Inflammatory macrophage treated with lipopolysaccharide for 4 hours (primary cell): Measurements from ENCODE around the gene CMTM8.
A peak's percentile ranks its signal among the peaks of the same experiment; 100 is the strongest.

Source experiments
- DNase-seq: peaks from one replicate; pipeline ENCODE4 v3.0.0-alpha.2; 2020

CMTM8 gene

GRCh38 chr3:32347343-32348125 lies 109.1 kb downstream of the CMTM8 start:
- DNase-seq, result peak; percentile 4

- no peak for DNase-seq
Measured at GRCh38 chr3:32349184-32349583, 110.7 kb downstream of the CMTM8 start.

GRCh38 chr3:32352563-32352962 lies 114.1 kb downstream of the CMTM8 start:
- no peak for DNase-seq

DNA sequence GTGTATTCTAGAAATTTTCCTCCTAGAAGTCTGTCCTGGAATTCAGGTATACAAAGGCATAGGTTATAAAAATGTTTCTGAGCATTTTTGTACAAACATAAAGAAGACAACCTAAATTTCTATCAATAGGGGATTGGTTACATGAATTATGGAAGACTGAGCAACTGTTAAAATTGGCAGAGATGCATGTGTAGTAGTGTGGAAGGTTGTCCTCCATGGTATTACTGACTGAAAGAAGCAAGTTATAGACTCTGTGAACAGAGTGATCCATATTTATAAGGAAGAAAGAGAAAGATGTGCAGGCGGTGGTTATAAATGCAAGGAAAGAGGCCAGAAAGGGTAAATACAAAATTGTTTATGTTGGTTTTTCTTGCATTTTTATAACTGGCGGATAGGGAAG lies 114.9 kb downstream of the CMTM8 start:
- no peak for DNase-seq

GRCh38 chr3:32354362-32354778 lies 115.9 kb downstream of the CMTM8 start:
- DNase-seq, result no peak

DNA sequence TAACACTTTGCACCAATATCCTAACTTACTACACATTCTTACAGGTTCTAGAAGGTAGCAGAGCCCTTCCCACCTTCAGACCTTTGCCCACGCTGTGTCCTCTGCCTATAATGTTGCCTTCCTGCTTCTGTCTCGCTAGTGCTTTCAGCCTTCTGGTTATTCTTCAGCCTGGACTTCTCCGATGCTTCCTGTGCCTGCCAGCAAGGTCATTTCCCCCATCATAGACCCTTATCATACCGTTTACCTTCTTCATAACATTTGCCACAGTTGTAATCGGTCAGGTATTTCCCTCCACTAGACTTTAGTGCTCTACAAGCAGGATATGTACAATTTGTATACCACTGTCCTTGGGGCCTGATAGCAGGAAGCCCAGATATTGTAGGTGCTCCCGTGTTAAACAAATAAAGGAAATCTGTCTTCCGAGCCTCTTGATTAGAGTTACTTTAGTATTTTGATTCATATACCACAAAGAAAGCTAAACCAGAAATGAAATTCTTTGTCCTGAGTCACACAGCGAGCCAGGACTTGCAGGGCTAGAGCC lies 117.3 kb downstream of the CMTM8 start:
- no peak for DNase-seq

- DNase-seq, result no peak
Measured at GRCh38 chr3:32359766-32360492, 121.4 kb downstream of the CMTM8 start.

GRCh38 chr3:32360493-32360827 lies 122.0 kb downstream of the CMTM8 start:
- DNase-seq, result no peak

DNA sequence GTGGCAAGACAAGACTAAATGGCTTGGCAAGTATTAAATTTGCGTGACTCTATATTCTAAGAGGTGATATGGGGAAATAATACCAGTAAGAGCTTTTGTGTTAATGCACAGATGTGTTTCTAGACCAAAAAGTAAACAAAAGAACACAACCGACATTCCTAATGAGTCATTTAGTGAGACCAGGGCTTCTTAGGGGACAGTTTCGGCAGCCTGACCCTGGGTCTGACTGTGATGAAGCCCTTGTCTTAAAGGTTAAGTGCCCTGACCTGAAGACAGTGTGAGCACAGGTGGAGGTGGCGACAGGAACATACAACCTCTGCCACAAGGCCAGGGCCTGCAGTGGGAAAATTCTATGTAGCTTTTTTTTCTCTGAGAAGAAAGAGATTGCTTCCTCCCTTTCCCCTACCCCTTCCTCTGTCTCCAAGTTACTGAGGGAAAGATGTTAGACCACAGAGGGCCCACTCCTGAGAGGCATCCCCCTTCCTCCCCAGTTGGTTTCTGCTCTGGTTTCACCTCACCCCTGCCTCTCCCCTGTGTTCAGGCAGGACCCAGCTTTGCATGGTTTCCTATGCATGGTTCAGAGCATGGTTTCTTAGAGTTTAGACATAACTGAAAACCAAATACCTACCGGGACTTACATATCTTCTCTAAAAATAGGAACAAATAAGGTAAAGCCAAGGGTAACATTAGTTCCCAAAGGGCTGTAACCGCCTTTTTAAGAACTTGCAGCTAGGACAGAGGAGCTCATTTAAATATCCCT lies 128.3 kb downstream of the CMTM8 start:
- DNase-seq, result no peak

DNA sequence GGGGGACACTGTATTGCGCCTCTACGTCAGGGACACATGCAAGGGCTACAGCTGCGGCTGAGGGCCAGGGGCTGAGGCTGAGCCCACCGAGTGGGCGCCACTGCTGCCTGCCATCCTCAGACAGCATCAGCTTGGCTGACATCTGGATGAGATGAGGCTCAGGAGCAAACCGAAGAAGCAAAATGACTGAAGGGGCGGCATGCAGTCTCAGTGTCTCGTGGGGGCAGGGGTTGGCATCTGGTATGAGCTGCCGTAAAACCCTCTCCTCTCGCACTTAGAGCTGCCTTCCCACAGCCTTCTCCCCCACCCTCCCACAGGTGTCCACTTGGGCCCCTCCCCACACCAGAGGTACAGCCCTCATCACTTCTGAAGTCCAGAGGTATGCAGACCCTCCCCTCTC lies 129.0 kb downstream of the CMTM8 start:
- DNase-seq, result no peak

GRCh38 chr3:32371461-32372212 lies 133.2 kb downstream of the CMTM8 start:
- DNase-seq, result no peak

DNA sequence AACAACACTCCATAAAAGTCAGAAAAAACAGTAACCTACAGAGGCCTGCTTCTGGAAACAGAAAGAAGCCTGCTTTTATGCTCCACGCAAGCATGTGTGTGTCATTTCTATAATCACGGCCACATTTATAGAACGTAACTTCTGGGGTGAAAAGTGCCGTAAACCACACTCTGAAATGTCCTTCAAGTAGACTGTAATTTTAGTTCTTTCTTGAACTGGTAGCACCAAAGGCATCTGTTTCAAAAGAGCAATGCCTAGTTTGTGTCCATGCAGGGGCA lies 133.7 kb downstream of the CMTM8 start:
- DNase-seq, result no peak

DNA sequence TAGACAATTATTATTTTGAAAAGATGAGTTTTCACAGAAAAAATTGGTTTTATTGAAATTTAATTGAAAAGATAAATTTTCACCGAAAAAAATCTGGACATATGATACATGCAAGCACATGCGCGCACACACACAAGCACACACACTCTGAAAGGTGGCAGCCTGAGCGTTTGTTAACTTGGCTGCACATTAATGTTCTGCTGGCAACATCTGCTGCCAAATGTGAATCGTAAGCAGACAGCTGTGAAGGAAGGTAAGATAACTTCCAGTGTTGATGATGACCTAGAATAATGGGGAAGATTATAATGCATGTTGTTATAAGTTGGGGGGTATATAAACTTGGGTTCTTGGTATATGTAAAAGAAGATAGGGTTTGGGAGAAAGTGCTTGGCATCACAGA lies 134.8 kb downstream of the CMTM8 start:
- DNase-seq, result no peak

DNA sequence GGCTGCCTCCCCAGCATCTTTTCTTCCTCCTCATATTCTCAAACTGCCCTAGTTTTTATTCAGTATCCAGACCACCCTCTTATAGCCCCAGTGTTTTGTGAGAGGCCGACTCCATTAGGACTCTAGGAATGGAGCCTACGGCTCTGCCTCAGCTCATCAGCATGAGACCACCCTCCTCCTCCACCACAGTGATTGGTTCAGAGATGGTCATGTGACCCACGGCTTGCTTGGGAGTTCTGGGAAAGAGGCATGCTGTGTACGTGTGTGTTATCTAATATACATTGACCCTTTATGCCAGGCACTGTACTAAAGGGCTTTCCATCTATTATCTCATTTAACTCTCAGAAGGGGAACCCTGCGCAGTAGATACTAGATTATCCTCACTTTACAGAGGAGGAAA lies 135.4 kb downstream of the CMTM8 start:
- no peak for DNase-seq

GRCh38 chr3:32374788-32375595 lies 136.5 kb downstream of the CMTM8 start:
- peak; percentile 80 for DNase-seq

DNA sequence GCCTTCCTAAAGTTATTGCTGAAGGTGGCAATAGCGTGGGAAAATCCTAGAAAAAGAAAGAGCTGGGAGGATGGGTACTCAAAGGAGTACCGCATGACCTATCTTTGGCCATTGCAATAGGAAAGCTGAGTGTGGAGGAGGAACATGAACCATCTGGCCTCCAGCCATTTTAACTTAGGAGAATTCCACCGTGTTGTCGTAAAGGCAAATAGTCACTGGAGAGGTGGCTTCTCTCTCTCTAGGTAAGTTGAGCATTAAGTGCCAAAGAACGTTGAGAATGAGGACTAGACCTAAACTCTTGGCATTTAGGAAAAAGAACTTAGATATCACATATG lies 137.1 kb downstream of the CMTM8 start:
- no peak for DNase-seq

DNA sequence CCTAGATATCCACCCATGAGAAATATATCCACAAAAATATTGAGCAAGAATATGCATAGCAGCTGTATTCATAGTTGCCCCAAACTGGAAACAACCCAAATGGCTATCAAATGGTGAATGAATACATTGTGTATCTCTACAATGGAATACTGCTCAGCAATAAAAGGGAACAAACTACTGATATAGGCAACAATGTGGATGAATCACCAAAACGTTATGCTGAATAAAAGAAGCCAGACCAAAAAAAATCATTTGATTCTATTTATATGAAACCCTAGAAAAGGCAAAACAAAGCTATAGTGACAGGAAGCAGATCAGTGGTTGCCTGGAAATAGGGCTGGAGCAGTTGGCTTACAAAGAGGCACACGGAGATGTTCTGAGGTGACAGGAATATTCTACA lies 137.6 kb downstream of the CMTM8 start:
- DNase-seq, result peak; percentile 18

GRCh38 chr3:32379831-32380500 lies 141.5 kb downstream of the CMTM8 start:
- peak; percentile 36 for DNase-seq

DNA sequence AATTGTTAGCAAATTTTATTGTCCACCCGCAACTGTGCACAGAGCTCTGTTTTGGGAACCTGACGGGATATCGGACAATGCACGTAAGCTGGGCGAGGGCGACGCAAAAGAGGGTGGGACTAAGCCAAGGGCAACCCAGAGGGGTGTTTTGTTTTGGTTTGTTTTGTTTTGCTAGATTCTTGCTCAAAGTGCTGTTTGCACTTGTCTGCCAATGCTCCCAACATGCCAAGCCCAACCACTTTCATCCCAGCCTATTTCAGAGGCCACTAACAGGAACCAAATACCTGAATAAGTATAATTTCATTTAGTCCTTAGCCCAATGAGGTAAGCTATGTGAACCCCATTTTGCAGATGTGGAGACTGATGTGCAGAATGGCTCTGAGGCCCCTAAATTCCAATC lies 143.4 kb downstream of the CMTM8 start:
- DNase-seq, result no peak

DNA sequence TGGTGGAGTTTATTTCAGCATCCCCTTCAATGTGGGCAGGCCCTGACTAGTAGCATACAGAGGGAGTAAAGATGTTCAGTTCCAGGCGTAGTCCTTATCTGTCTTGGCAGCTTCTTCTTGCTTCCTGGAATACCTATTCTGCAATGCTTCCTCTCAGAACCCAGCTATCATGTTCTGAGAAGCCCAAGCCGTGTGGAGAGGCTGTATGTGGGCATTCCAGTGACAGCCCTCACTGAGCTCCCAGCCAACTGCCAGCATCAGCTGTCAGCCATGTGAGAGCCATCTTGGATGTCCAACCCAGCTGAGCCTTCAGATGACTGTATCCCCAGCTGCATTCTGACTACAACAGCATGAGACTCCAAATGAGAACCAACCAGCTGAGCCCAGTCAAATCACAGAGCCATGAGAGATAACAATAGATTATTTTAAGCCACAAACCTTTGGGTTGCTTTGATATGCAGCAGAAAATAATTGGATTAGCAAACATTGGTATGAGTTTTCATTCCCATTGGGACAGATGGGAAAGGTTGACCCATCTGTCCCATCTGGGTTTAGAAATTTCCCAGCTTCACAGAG lies 144.7 kb downstream of the CMTM8 start:
- DNase-seq, result no peak

DNA sequence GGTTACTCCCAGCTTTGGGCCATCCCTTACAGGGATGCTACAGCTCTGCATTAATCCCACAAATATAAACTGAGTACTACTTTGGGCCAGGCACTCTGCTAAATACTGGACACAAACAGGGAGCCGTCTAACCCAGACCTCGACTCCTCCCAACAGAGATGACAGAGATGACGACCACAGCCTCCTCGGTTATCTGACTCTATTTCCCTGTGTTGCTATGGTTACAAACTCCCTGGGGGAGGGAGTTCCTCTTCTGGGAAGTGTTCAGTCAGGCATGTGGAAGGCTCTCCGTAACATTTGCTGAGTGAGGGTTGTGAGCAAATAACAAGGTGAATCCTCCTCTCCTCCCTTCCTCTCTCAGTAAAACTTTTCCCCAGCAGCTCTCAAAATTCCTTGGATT lies 146.5 kb downstream of the CMTM8 start:
- peak; percentile 66 for DNase-seq
